SK-N-MC (cell line): ENCODE results near the gene SMYD3.

ENCODE experiments used
- EZH2 ChIP-seq: fragments of 200-600 bp; sonication (generic); IDR thresholded peaks from one replicate; pipeline ENCODE4 v1.6.1; 2017; ENCODE audit warnings: antibody characterized with exemption
- FOXP2 ChIP-seq: optimal IDR thresholded peaks from 2 replicates; pipeline ENCODE3; 2011; ENCODE audit warnings: mild to moderate bottlenecking, moderate library complexity; ENCODE audit not compliant: insufficient read depth; ENCODE audit errors: extremely low read length, control extremely low read depth
- POLR2AphosphoS5 ChIP-seq: IDR thresholded peaks from 2 replicates; pipeline ENCODE4 v1.6.1; 2012; ENCODE audit warnings: mild to moderate bottlenecking, low read depth, low read length, borderline replicate concordance

DNA sequence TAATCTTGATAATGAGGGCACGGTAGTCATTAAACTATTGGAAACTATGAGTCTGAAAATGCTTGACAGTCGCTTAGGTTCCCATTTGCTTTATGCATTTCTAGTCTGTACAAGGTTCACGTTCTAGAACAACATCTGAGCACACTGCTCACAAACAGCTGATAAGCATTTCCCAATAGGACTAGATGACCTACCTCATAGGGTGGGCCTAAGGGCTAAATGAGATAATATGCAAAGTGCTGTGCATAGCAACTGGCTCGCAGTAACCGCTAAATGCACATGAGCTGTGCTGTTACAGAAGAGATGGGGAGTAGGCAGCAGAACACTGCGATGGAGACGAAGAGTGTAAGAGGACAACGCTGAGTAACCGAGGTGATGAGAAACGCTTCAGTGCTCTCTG is 628.0 kb downstream of the SMYD3 start:
- TF ChIP-seq POLR2AphosphoS5 (no peak), EZH2 (no peak), FOXP2 (no peak)
